ENCODE measurements around the gene COMMD10. TPM values are rescaled to one million over a fixed set of nuclear protein-coding genes. Genes with fewer than 3 reads are reported as not detected.

The COMMD10 gene
- total and polyA plus RNA-seq, 2 experiments from 2014 or later, result 37.7 to 52.2 TPM

DNA sequence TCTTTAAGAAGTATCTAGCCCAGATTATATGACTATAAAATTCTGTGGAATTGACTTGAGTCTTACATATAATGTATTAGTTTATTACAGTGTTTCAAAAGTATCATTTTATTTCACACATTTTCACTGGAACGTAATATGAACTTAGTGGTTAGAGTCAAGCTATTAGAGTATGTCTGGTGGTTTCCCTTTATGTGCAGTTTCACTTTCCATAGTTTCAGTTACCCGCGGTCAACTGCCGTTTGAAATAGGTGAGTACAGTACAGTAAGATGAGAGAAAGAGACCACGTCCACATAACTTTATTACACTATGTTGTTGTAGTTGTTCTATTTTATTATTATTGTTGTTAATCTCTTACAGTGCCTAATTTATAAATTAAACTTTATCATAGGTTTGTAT is 50.5 kb downstream of the COMMD10 start:
- no peak overlapping the region for H3K27ac ChIP-seq
- H3K4me2 ChIP-seq, result no peak overlapping the region
- no peak overlapping the region for H2AFZ ChIP-seq
- no peak for DNase-seq (ENCODE audit: low spot score)
- no peaks in the 10 kb centered on the region for H3K27me3 ChIP-seq
- no peaks in the 10 kb centered on the region for H4K20me1 ChIP-seq (ENCODE audit: insufficient read depth, poor library complexity, severe bottlenecking)
- no peaks in the 10 kb centered on the region for H3K9me2 ChIP-seq (replicated peaks; ENCODE audit: insufficient read depth)
- no peaks in the 10 kb centered on the region for H3K36me3 ChIP-seq (replicated peaks; ENCODE audit: insufficient read depth, low read depth)
- no peak overlapping the region for H3K4me3 ChIP-seq
- H3K79me2 ChIP-seq, result no peaks in the 10 kb centered on the region
- H3K9me3 ChIP-seq (ENCODE audit: low read depth), result no peaks in the 10 kb centered on the region
- WGBS (ENCODE audit: low lambda C conversion rate, missing lambda C conversion rate), result 93% methylated on average over 5 of the region's 5 CpGs
- H3K4me1 ChIP-seq (ENCODE audit: insufficient read depth), result no peaks in the 10 kb centered on the region
- TF ChIP-seq EZH2 (IDR thresholded peaks at IDR 0.05; ENCODE audit: borderline replicate concordance), result no peak
- TF ChIP-seq, protein P1, sequence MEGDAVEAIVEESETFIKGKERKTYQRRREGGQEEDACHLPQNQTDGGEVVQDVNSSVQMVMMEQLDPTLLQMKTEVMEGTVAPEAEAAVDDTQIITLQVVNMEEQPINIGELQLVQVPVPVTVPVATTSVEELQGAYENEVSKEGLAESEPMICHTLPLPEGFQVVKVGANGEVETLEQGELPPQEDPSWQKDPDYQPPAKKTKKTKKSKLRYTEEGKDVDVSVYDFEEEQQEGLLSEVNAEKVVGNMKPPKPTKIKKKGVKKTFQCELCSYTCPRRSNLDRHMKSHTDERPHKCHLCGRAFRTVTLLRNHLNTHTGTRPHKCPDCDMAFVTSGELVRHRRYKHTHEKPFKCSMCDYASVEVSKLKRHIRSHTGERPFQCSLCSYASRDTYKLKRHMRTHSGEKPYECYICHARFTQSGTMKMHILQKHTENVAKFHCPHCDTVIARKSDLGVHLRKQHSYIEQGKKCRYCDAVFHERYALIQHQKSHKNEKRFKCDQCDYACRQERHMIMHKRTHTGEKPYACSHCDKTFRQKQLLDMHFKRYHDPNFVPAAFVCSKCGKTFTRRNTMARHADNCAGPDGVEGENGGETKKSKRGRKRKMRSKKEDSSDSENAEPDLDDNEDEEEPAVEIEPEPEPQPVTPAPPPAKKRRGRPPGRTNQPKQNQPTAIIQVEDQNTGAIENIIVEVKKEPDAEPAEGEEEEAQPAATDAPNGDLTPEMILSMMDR (IDR thresholded peaks at IDR 0.05; ENCODE audit: poor library complexity), result no peak
- no peak for TF ChIP-seq EZH2phosphoT487 (IDR thresholded peaks at IDR 0.05; ENCODE audit: low read depth, severe bottlenecking, unreplicated experiment)

DNA sequence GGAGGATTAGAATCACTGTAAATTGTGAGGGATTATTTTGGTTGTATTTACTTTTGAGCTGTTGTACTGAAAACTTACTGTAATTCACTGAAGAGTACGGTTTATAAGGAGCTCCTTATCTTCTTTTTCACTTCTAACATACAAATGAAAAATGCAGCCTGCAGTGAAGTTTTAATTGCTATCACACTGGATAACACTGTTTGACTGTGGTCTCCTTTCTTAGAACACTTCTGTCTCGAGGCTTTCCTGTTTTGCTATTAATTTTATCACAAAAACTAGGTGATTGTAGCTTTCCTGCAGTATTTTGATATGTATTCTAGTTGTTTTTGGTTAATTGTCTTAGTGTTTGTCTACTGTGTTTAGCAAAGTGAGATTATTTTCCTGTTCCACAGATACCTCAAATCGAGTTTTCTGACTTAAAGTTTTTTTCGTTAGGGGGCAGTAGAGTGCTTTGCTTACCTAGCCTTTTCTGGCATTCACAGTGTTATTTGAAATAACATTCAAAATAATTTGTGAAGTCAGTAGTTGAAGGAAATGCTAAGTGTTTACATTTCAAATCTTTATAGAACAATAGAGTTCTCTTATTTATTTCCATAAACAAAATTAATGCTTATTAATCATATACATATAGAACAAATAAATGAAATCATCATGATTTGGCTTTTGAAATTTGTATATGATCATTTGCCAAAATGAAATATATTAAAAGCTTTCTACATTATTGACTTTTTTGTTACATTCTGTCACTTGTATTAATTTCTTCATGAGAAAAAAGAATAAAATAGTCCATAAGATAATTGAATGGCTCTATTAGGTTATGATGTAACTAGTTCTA is 52.9 kb downstream of the COMMD10 start:
- no peaks in the 10 kb centered on the region for H3K9me2 ChIP-seq (replicated peaks; ENCODE audit: insufficient read depth)
- no peaks in the 10 kb centered on the region for H4K20me1 ChIP-seq (ENCODE audit: insufficient read depth, poor library complexity, severe bottlenecking)
- peak overlapping the region; percentile 35 for H3K4me2 ChIP-seq
- no peak overlapping the region for H3K27ac ChIP-seq
- peaks cover 3% of the 10 kb centered on the region for H3K79me2 ChIP-seq
- H3K9me3 ChIP-seq (ENCODE audit: low read depth), result no peaks in the 10 kb centered on the region
- no peak overlapping the region for H3K4me3 ChIP-seq
- peak; percentile 77 for DNase-seq (ENCODE audit: low spot score)
- no peaks in the 10 kb centered on the region for H3K4me1 ChIP-seq (ENCODE audit: insufficient read depth)
- no peak overlapping the region for H2AFZ ChIP-seq
- 5% methylated on average over 4 of the region's 4 CpGs for WGBS (ENCODE audit: low lambda C conversion rate, missing lambda C conversion rate)
- TF ChIP-seq, protein P1 (IDR thresholded peaks at IDR 0.05; ENCODE audit: poor library complexity), result peak; percentile 81
- no peak for TF ChIP-seq EZH2 (IDR thresholded peaks at IDR 0.05; ENCODE audit: borderline replicate concordance)
- no peak for TF ChIP-seq EZH2phosphoT487 (IDR thresholded peaks at IDR 0.05; ENCODE audit: low read depth, severe bottlenecking, unreplicated experiment)
- no peaks in the 10 kb centered on the region for H3K27me3 ChIP-seq
- H3K36me3 ChIP-seq (replicated peaks; ENCODE audit: insufficient read depth, low read depth), result no peaks in the 10 kb centered on the region

DNA sequence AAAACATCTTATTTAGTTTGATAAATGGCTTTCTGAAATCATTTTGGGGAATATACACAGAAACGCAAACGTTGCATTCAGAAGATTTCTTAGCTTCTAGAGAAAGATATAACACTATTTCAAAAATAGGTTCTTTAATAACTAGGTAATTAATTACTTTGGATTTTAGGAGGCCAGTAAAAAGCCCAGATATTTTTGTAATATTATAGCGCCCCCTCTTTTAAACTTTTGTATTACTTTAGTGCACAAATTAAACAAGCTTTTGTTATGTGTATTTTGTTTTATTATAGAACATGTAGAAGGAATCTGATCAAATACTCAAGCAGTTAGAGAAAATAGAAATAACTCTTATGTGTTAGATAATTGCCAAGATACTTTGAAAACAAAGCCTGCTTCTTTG is 57.7 kb downstream of the COMMD10 start:
- Histone ChIP-seq H3K4me1 (ENCODE audit: insufficient read depth) (no peaks in the 10 kb centered on the region), H3K9me2 (replicated peaks; ENCODE audit: insufficient read depth) (no peaks in the 10 kb centered on the region), H3K36me3 (replicated peaks; ENCODE audit: insufficient read depth, low read depth) (no peaks in the 10 kb centered on the region), H3K27me3 (no peaks in the 10 kb centered on the region), H3K4me3 (no peak overlapping the region), H3K79me2 (peaks cover 3% of the 10 kb centered on the region), H3K9me3 (ENCODE audit: low read depth) (no peaks in the 10 kb centered on the region), H3K4me2 (no peak overlapping the region), H2AFZ (no peak overlapping the region), H3K27ac (no peak overlapping the region), H4K20me1 (ENCODE audit: insufficient read depth, poor library complexity, severe bottlenecking) (no peaks in the 10 kb centered on the region)
- DNase-seq (ENCODE audit: low spot score), result no peak
- no peak for TF ChIP-seq EZH2 (IDR thresholded peaks at IDR 0.05; ENCODE audit: borderline replicate concordance)
- TF ChIP-seq, protein P1 (IDR thresholded peaks at IDR 0.05; ENCODE audit: poor library complexity), result no peak
- TF ChIP-seq EZH2phosphoT487 (IDR thresholded peaks at IDR 0.05; ENCODE audit: low read depth, severe bottlenecking, unreplicated experiment), result no peak
- WGBS (ENCODE audit: low lambda C conversion rate, missing lambda C conversion rate), result 94% methylated on average over 3 of the region's 3 CpGs

All from hepatocyte (in vitro differentiated cells).